IPS DF 4.7 (cell line): ENCODE data around the gene PTPRJ.

ENCODE experiments used
- DNase-seq: peaks from one replicate; pipeline ENCODE4 v3.0.0-alpha.2; 2013; ENCODE audit warnings: low spot score; ENCODE audit errors: extremely low read depth

PTPRJ gene

DNA sequence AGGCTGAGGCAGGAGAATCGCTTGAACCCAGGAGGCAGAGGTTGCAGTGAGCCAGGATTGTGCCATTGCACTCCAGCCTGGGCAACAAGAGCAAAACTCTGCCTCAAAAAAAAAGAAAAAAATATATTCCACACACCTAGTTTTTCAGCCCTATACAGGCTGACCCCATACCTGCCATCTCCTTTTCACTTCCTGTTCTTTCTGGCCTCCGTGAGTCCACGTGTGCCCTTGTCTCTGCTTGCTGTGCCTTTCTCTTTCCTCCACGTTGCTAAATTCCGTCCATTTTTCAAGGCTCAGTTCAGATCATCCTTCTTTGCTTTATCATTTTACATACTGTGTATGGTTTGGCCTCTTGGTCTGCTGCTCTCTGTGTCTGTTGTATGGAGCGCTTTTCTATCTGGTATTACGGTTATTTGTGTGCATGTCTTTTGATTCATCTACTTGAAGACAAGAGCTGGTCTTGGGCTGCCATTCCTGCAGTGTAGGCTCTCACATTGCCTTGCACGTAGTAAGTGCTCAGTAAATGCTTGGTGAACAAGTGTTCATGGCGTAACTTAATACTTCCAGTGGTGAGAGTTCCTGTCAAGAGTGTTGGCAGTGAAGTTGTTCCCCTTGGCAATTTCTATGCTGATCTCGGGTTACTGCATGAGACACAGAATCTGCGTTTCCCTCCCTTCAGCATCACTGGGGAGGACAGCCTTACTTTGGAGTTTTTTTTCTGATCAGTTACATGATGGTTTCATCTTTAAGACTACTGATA, 57.5 kb downstream of the PTPRJ start:
- no peak for DNase-seq

DNA sequence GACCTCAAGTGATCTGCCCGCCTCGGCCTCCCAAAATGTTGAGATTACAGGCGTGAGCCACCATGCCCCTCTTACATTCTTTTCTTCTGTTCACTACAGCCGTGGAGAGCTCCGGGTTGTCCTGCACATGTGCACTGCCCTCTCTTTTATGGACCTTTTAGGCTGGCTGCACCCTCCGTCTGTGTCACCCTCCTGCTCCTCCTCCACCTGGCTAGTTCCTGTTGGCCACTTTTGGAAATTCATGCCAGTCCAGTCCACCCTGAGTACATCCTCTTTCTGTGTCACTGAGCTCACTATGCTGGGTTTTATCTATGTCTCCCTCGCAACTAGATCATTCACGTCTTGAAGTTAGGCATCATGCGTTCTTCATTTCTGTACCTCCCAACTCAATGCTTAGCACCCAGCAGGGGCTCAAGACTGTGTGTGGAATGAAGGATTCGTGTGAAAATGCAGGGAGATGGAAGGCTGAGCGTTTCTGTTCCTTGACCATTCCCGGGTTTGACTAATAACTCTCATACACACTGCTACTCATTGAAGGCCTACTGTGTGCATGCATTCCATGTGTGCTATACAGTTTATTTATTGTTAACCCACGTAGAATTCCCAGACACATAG, 60.6 kb downstream of the PTPRJ start:
- no peak for DNase-seq

DNA sequence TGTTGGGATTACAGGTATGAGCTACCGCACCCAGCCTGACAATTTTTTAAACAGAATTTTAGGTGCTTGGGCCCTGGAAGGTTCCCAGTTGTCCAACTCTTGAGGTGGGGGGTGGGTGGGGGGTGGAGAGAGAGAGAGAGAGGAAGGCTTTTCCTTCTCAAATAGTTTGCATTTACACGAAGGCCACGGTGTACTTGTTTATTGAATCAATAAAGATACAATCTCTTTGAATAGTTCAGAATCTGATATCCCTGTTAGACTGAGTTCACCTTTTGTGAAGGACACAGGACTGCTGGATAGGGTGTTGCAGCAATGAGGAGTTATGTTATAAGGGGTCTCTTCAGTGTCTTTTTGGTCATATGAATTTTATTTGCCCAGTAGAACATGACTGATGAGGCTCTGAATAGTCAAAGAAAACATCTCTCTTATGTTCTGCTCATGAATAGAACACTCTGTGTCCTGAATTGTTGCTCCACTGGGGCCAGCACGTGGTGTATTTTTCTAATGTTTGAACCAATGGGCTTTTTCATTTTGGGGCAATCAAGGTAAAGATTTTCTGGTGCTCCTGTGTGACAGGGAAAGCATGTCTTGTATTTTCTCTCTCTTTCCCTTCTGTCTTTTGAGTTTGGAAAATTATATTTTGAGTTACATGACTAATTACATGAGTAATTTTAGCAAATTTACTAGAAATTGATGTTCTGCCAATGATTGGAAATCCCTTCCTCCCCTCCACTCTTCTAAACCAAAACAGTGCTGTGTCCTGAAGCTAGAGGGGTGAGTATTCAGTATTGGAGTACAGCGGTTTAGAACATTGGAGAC, 61.7 kb downstream of the PTPRJ start:
- DNase-seq: no peak

DNA sequence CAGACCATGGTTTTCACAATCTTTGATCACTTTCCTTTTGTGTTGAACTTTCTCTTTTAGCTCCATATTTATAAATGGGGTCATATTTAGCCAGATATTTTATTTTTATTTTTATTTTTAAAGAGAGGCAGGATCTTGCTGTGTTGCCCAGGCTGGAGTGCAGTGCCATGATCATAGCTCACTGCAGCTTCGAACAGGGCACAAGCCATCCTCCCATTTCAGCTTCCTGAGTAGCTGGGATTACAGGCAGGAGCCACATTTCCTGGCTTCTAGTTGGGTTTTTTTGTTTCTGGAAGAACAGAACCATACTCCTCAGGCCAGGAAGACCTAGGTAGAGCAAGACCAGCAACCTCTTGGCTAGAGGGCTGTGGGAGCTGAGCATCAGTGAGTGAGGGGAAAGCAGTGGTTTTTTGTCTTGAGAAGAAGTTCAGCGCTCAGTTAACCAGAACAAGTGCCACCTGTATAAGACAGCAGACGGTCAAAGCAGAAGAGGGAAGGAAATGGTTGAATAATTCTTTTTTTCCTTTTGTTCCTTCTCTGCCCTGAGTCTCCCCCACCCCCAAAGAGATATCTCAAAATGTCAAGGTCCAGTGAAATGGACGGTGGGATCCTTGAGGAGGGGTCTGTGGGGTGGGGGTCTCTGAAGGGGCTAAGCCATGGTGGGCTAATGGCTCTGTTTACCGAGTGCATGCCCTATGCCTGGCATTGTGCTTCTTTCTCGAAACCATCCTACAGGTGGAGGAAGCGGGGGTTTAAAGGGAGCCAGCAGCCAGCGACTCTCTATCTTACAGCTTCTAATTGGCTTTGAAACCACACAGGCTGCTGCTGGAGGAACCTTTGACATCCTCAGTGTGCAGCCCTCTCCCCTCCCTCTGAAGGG, 63.0 kb downstream of the PTPRJ start:
- no peak for DNase-seq

DNA sequence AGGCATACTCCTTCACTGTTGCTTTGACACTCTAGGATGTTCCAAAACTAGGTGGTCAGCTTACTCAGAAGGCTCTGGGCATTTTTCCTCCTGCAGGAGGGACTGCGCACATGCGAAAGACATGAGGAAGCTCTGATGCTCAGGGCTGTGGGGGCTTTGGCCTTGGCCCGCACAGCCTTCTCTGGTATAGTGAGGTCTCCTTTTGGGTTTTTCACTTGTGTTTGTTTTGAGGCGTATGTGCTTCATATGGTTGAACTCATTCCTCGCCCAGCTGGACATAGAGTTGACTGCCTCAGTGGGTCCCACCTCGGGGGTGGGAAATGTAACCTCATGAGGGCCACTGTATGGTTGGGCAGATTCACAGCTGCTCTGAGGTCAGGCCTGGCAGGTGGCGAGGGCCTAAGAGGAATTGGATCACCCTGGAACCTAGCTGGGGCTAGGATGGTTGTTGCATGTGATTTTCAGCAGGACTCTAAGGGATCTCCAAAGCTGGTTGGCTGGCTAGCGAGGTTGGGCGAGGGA, 63.7 kb downstream of the PTPRJ start:
- no peak for DNase-seq

DNA sequence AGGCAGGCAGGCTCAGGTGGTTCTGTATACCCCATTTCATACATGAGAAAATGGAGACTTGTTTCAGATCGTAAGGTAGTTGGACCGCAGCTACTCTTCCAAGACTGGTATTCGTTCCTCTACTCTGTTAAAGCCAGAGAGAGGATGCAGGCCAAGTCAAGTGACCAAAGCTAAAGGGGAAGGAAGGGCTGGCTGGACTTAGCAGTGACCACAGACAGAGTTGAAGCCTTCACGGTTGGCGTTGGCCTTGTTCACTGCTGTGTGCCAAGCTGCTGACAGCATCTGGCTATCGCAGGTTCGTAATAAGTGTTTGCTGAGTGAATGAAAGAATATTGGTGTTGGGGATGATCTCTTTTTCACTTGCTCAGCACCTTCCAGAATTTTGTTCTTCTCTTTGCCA, 64.2 kb downstream of the PTPRJ start:
- DNase-seq: no peak

DNA sequence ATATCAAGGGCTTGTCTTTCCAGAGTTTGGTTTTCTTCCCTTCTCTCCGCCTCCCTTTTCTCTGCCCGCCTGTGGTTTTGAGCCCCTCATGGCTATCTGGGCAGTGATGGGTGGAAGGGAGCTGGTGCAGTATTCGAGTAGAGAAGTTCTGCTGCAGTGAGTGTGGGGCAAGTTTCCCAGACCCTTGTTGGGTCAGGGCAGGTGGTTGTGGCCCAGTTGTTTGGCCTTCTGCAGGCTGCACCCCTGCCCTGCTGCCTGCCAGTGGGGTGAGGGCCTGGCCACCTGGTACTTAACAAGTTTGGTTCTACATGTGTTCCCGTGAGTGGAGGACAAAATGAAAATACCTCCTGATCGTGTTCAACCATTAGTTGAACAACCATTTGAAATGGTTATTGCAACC, 65.2 kb downstream of the PTPRJ start:
- DNase-seq: no peak

DNA sequence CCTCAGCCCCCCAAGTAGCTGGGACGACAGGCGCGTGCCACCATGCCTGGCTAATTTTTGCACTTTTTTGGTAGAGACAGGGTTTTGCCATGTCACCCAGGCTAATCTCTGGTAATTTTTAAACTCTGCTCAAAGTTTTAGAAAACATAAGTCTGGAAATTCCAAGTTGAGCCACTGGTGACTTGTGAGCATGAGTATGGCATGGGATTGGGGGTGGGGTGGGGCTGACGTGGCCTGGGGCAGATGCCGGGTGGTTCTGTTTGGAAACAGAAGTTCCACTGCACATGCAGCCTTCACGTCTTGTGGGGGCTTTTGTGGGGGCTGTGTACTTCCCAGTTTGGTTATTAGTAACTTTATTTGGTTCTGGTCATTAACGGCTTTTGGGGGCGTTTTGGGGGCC, 67.3 kb downstream of the PTPRJ start:
- DNase-seq: no peak

DNA sequence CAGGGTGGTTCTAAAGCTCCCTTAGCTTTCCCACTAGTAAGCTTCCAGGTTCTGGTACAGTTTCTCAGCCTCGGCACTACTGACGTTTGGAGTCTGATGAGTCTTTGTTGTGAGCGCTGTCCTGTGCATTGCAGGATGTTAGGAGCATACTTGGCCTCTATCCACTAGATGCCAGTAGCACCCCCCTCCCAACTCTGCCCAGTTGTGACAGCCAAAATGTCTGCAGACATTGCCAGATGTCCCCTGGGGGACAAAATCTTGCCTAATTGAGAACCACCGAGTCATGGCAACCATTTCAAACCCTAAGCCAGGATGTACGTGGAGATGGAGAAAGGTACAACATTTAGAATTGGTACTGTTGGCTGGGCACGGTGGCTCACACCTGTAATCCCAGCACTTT, 68.7 kb downstream of the PTPRJ start:
- DNase-seq: no peak

DNA sequence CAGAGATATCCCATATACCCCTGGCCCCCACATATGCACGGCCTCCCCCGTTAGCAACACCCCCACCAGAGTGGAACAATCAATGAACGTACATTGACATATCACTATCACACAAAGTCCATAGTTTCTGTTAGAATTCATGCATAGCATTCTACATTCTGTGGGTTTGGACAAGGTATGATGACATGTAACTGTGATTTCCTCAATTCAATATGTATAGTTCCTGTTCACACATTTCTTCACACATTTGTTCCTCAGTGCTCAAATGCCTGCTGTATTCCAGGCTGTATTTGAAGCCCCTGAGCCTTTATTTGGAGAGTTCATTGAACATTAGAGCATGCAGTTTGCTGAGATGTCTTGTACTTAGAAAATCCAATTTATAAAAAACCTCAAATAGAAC, 69.9 kb downstream of the PTPRJ start:
- DNase-seq: no peak

DNA sequence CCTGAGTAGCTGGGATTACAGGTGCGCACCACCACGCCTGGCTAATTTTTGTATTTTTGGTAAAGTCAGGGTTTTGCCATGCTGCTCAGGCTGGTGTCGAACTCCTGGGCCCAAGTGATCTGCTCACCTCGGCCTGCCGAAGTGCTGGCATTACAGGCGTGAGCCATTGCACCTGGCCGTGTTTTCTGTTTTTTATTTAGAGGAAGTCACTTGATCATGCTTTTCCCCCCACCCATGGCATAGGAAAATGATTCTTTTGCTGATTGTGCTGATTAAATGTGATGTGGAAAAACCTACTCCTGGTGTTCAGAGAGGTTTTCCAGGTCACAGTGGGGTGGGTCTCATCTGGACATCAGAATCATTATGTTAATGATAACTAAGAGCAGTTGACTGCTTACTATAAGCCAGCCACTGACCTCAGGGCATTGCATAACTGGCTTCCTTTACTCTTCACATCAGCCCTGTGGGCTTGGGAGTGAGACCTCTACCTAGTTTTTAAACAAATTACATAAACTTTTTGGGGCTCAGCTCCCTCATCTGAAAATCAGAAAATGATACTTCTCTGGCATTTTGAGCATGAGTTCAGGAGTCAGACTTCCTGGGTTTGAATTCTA, 71.0 kb downstream of the PTPRJ start:
- no peak for DNase-seq

DNA sequence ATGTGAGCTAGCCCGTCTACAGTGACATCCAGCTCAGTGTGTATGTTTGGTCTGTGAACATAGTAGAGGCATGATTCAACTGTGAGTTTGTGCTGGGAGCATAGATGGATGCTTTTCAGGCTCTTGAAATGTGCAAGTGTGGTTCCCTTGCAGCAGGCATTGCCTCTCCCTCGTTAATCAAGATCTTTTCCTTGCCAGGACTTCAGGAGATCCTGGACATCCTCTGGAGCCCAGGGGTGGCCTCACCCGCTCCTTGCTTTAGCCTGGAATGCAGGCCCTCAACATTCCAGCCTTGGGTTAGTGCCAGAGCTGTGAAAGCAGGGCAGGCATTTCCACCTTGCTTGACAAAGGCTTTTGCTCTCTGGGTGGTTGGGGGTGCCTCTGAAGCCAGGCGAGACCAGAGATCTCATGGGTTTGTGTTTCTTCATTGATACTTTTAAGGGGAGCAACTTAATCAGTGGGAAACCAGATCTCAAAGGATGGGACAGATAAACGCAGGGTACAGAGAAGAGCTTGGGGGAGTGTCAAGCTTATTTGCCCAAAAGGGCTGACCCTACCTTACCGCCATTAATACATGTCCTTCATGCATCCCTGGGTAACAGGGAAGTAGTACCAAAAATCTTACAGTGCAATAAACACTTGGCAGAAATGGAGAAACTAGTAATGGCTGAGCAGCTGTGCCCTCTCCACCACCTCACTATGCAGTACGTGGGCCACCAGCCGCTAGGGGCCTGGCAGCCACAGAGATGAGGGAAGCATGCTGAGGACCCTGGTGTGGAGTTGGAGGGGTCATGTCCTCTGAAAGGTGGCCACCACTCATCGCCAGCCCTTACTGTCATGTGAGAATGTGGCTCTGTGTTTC, 72.1 kb downstream of the PTPRJ start:
- no peak for DNase-seq

DNA sequence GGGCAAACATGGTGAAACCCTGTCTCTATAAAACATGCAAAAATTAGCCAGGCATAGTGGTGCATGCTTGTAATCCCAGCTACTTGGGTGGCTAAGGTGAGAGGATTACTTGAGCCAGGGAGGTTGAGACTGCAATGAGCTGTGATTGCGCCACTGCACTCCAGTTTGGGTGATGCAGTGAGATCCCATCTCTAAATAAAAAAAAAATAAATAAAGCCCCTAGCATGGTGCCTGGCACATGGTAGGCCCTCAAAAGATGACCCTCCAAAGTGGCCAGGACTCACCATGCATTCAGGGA, 74.6 kb downstream of the PTPRJ start:
- DNase-seq: no peak

DNA sequence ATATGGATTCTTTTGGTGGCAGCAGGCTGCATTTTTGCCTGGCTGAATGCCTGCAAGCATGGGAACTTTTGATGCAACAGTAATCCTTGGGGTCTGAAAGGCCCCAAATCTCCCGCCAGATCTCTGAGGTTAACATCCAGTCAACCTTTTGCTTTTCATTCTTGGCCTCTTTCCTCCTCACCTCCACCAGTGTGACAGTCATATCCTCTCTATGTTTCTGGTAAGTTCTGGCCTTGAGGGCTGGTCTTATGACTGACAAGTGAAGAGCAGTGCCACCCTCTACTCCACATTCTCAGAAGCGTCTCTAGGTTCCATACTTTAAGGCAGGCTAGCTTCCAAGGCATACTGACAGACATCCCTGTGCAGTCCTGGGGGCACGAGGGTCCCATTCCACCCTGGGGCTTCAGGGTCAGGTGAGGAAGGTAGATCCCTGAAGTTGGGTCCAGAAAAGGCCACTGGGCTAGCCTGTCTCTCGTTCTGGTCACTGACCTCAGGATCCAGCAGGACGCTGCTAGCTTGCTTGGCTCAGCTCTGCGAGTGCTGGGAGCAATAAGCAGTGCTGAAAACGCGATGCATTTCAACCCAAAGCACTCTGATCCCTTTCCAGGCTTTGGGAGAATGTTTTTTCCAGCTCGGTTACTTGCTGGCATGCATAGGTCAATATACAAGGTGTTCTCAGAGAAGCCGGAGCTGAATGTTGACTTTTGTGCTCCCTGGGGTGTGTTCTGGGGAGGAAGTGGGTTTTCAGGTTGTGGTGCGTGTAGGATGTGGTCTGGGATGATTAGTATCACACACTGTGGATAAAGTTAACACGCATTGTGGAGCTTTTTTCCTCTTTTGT, 75.2 kb downstream of the PTPRJ start:
- no peak for DNase-seq

DNA sequence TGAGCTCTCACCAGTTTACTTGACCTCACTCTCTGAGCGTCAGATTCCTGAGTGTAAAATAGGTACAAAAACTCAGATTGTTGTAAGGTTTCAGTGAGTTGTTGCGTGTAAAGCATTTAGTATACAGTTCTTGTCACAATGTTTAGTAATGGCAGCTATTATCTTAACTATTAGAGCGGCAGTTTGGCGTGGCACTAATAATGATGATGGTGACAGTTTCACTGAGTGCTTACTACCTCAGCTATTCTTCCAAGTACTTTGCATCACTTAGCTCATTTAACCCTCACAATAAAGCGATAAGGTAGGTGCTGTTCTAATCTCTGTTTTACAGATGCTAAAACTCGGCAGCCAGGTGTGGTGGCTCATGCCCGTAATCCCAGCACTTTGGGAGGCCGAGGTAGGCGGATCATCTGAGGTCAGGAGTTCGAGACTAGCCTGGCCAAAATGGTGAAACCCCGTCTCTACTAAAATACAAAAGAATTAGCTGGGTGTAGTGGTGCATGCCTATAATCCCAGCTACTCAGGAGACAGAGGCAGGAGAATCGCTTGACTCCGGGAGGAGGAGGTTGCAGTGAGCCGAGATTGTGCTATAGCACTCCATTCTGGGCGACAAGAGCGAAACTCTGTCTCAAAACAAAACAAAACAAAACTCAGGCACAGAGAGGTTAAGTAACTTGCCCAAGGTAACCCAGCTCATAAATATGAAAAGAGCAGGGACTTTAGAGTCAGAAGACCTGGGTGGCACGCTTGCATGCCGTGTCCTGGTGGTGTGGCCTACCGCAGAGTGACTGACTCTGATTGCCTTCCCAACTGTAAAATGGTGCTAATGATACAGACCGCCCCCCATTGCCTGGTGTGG, 76.2 kb downstream of the PTPRJ start:
- DNase-seq: no peak

DNA sequence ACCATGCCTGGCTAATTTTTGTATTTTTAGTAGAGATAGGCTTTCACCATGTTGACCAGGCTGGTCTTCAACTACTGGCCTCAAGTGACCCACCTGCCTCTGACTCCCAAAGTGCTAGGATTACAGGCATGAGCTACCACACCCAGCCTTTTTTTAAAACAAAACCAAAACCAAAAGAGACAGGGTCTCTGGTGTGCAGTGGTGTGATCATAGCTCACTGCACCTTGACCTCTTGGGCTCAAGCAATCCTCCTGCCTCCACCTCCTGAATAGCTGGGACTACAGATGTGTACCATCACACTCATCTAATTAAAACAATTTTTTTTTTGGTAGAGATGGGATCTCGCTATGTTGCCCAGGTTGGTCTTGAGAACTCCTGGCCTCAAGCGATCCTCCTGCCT, 77.7 kb downstream of the PTPRJ start:
- no peak for DNase-seq

DNA sequence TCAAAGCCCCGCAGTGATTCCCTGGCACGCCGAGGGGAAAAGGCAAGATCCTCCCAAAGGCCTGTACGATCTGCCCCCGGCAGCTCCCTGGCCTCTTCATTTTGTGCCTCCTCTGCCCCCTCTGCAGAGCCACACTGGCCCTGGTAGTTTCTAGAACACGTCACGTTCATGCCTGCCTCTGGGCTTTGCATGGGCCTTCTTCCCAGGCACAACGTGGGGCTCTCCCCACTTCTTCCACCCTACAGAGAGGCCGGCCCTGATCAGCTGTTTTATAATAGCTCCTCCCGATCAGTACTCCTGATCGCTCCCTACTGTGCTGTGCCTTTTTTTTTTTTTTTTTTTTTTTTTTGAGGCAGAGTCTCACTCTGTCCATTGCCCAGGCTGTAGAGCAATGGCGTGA, 78.4 kb downstream of the PTPRJ start:
- no peak for DNase-seq

DNA sequence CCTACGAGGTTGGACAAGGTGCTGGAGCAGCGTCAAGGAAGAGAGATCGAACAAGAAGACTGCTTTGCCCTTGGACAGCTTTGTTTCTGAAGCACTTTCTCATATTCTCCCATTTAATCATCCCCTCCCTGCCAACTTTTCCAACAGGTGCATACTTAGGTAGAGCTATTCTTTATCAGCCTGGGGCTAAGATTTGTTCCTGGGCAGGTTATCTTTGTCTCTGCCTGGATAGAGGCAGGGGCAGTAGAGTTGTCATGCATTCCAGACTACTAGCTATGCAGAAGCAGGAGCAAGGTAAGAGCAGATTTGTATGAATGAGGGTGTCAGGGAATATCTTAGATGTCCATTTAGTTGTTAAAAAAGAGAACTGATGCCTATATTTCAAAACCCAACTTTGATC, 82.3 kb downstream of the PTPRJ start:
- no peak for DNase-seq
